Neuron (in vitro differentiated cells): Measurements from ENCODE around the gene ZNF19.
"Not testable (repeated sequence)": the region's sequence is repeated elsewhere in the genome, so short reads cannot be mapped to it uniquely, and the experiment has no call there.

Experiments
- H2AFZ ChIP-seq: one replicate; pipeline ENCODE4 v1.6.1; 2013; ENCODE audit warnings: low read depth, mild to moderate bottlenecking, inconsistent platforms, low read length, moderate library complexity
- H3K27me3 ChIP-seq: one replicate; pipeline ENCODE4 v1.6.1; 2013; ENCODE audit warnings: low read length; ENCODE audit not compliant: insufficient read depth
- H3K36me3 ChIP-seq: one replicate; pipeline ENCODE4 v1.6.1; 2013; ENCODE audit warnings: low read length; ENCODE audit not compliant: insufficient read depth
- H3K4me1 ChIP-seq: one replicate; pipeline ENCODE4 v1.6.1; 2013; ENCODE audit warnings: low read length; ENCODE audit not compliant: insufficient read depth
- H3K4me3 ChIP-seq: 2 replicates; pipeline ENCODE4 v1.5.1; 2013; ENCODE audit warnings: mild to moderate bottlenecking, low read length, moderate library complexity
- H3K9me3 ChIP-seq: one replicate; pipeline ENCODE4 v1.6.1; 2013; ENCODE audit warnings: low read length

Gene ZNF19

GRCh38 chr16:71504901-71505300 lies 15.8 kb upstream of the ZNF19 start:
- peaks cover 6% of the 10 kb centered on the region for H3K4me1 ChIP-seq
- no peak overlapping the region for H2AFZ ChIP-seq
- H3K4me3 ChIP-seq, result no peak overlapping the region
- H3K9me3 ChIP-seq, result no peaks in the 10 kb centered on the region
- H3K27me3 ChIP-seq, result no peaks in the 10 kb centered on the region
- H3K36me3 ChIP-seq, result no peaks in the 10 kb centered on the region

GRCh38 chr16:71504051-71504450 lies 14.9 kb upstream of the ZNF19 start:
- not testable (repeated sequence) for H3K4me3 ChIP-seq, H3K36me3 ChIP-seq, H3K4me1 ChIP-seq, H3K27me3 ChIP-seq, H3K9me3 ChIP-seq, H2AFZ ChIP-seq

GRCh38 chr16:71501547-71501946 lies 12.4 kb upstream of the ZNF19 start:
- Histone ChIP-seq H3K36me3 (no peaks in the 10 kb centered on the region), H3K4me3 (no peak overlapping the region), H3K4me1 (peaks cover 6% of the 10 kb centered on the region), H3K9me3 (no peaks in the 10 kb centered on the region), H3K27me3 (no peaks in the 10 kb centered on the region), H2AFZ (no peak overlapping the region)

GRCh38 chr16:71500964-71501363 lies 11.8 kb upstream of the ZNF19 start:
- Histone ChIP-seq H3K36me3 (no peaks in the 10 kb centered on the region), H3K27me3 (no peaks in the 10 kb centered on the region), H2AFZ (no peak overlapping the region), H3K4me1 (peaks cover 6% of the 10 kb centered on the region), H3K4me3 (no peak overlapping the region), H3K9me3 (no peaks in the 10 kb centered on the region)

GRCh38 chr16:71499775-71500364 lies 10.7 kb upstream of the ZNF19 start:
- Histone ChIP-seq H3K36me3 (no peaks in the 10 kb centered on the region), H3K4me1 (no peaks in the 10 kb centered on the region), H3K4me3 (no peak overlapping the region), H3K27me3 (no peaks in the 10 kb centered on the region), H2AFZ (no peak overlapping the region), H3K9me3 (no peaks in the 10 kb centered on the region)

- no peaks in the 10 kb centered on the region for H3K36me3 ChIP-seq
- no peaks in the 10 kb centered on the region for H3K27me3 ChIP-seq
- H2AFZ ChIP-seq, result no peak overlapping the region
- no peaks in the 10 kb centered on the region for H3K9me3 ChIP-seq
- H3K4me1 ChIP-seq, result no peaks in the 10 kb centered on the region
- H3K4me3 ChIP-seq, result no peak overlapping the region
Observed at GRCh38 chr16:71498031-71498430, 8.9 kb upstream of the ZNF19 start.

GRCh38 chr16:71493213-71493612 lies 4.1 kb upstream of the ZNF19 start:
- Histone ChIP-seq H3K4me1 (no peaks in the 10 kb centered on the region), H2AFZ (no peak overlapping the region), H3K4me3 (no peak overlapping the region), H3K9me3 (peaks cover 6% of the 10 kb centered on the region), H3K27me3 (no peaks in the 10 kb centered on the region), H3K36me3 (no peaks in the 10 kb centered on the region)

GRCh38 chr16:71492786-71493185 lies 3.7 kb upstream of the ZNF19 start:
- no peaks in the 10 kb centered on the region for H3K36me3 ChIP-seq

GRCh38 chr16:71491054-71491453 lies 1.9 kb upstream of the ZNF19 start:
- no peaks in the 10 kb centered on the region for H3K4me1 ChIP-seq
- no peak overlapping the region for H3K4me3 ChIP-seq
- H3K27me3 ChIP-seq, result no peaks in the 10 kb centered on the region
- H3K9me3 ChIP-seq, result peaks cover 6% of the 10 kb centered on the region
- H2AFZ ChIP-seq, result no peak overlapping the region
- no peaks in the 10 kb centered on the region for H3K36me3 ChIP-seq

More at GRCh38 chr16:71492786-71493185, 3.7 kb upstream of the ZNF19 start:
- no peaks in the 10 kb centered on the region for H3K4me1 ChIP-seq
- H3K27me3 ChIP-seq, result no peaks in the 10 kb centered on the region
- no peak overlapping the region for H2AFZ ChIP-seq
- no peak overlapping the region for H3K4me3 ChIP-seq
- H3K9me3 ChIP-seq, result peaks cover 6% of the 10 kb centered on the region

GRCh38 chr16:71490361-71490760 lies 1.2 kb upstream of the ZNF19 start:
- no peak overlapping the region for H3K4me3 ChIP-seq
- no peaks in the 10 kb centered on the region for H3K36me3 ChIP-seq
- no peaks in the 10 kb centered on the region for H3K4me1 ChIP-seq
- H3K9me3 ChIP-seq, result peaks cover 6% of the 10 kb centered on the region
- no peaks in the 10 kb centered on the region for H3K27me3 ChIP-seq
- no peak overlapping the region for H2AFZ ChIP-seq

GRCh38 chr16:71484006-71484893 lies 4.9 kb downstream of the ZNF19 start:
- H3K4me3 ChIP-seq, result peak overlapping the region; percentile 81

GRCh38 chr16:71482569-71482968 lies 6.6 kb downstream of the ZNF19 start:
- Histone ChIP-seq H3K27me3 (no peaks in the 10 kb centered on the region), H3K4me3 (no peak overlapping the region), H3K9me3 (no peaks in the 10 kb centered on the region), H3K36me3 (peaks cover 18% of the 10 kb centered on the region), H3K4me1 (peaks cover 7% of the 10 kb centered on the region), H2AFZ (no peak overlapping the region)

More at GRCh38 chr16:71484006-71484893, 4.9 kb downstream of the ZNF19 start:
- peaks cover 8% of the 10 kb centered on the region for H3K36me3 ChIP-seq
- peak overlapping the region; percentile 97 for H2AFZ ChIP-seq
- H3K4me1 ChIP-seq, result peaks cover 7% of the 10 kb centered on the region
- H3K9me3 ChIP-seq, result peaks cover 2% of the 10 kb centered on the region
- H3K27me3 ChIP-seq, result no peaks in the 10 kb centered on the region

- Histone ChIP-seq H3K4me3 (no peak overlapping the region), H3K9me3 (no peaks in the 10 kb centered on the region), H3K27me3 (no peaks in the 10 kb centered on the region), H3K36me3 (peaks cover 33% of the 10 kb centered on the region), H2AFZ (no peak overlapping the region), H3K4me1 (peaks cover 7% of the 10 kb centered on the region)
Observed at GRCh38 chr16:71480956-71481355, 8.2 kb downstream of the ZNF19 start.
